Panc1 (cell line): ENCODE measurements around the gene MEGF6. TPM values are rescaled to one million over a fixed set of nuclear protein-coding genes. Genes with fewer than 3 reads are reported as not detected.

Source experiments
- ATAC-seq: fragments of 200-7000 bp; cut with Tn5 transposase; 2 replicates; pipeline ENCODE4 v1.9.1; 2020; ENCODE audit warnings: mild to moderate bottlenecking, moderate library complexity
- BruUV-seq: library from RNA; stranded (reverse); fragments of 400-500 nt; replicated peaks from 2 replicates; lab custom pipeline; 2021; lab: Mats Ljungman, UMichigan
- CTCF ChIA-PET: fragments of 300-600 bp; sonication (Branson Sonifier 250); formaldehyde crosslinking; loops from one replicate; lab custom pipeline; 2022; ENCODE audit warnings: antibody characterized with exemption; lab: Charles Lee
- POLR2A ChIA-PET: fragments of 300-600 bp; sonication (Branson Sonifier 250); formaldehyde crosslinking; loops from one replicate; lab custom pipeline; 2022; ENCODE audit warnings: antibody characterized with exemption; lab: Charles Lee
- DNase-seq: peaks from one replicate; pipeline ENCODE4 v3.0.0-alpha.2; 2010; ENCODE audit warnings: low read depth, low spot score
- H3K27ac ChIP-seq: 2 replicates; pipeline ENCODE4 v1.5.1; 2011; ENCODE audit warnings: mild to moderate bottlenecking, low read length, inconsistent platforms
- H3K27me3 ChIP-seq: fragments of 200-500 bp; sonication (Bioruptor generic); 2 replicates; pipeline ENCODE4 v1.6.0; 2014; ENCODE audit warnings: low read length, inconsistent platforms; ENCODE audit not compliant: control insufficient read depth, insufficient read depth
- H3K36me3 ChIP-seq: fragments of 200-500 bp; sonication (Bioruptor generic); 2 replicates; pipeline ENCODE4 v1.5.1; 2014; ENCODE audit warnings: inconsistent platforms, mild to moderate bottlenecking, low read length, moderate library complexity; ENCODE audit not compliant: control insufficient read depth, insufficient read depth
- H3K4me1 ChIP-seq: 2 replicates; pipeline ENCODE4 v1.5.1; 2011; ENCODE audit warnings: inconsistent platforms, mild to moderate bottlenecking, low read length, moderate library complexity; ENCODE audit not compliant: control insufficient read depth, insufficient read depth
- H3K4me3 ChIP-seq, 2 experiments: 2 replicates each; pipeline ENCODE4 v1.5.1; 2011 to 2012; ENCODE audit warnings: low read depth in 2 of 2, low read length in 2 of 2, mild to moderate bottlenecking in 2 of 2, inconsistent platforms in 1 of 2, moderate library complexity in 1 of 2
- H3K9me3 ChIP-seq: fragments of 200-500 bp; sonication (Bioruptor generic); 2 replicates; pipeline ENCODE4 v1.5.1; 2014; ENCODE audit warnings: low read depth, mild to moderate bottlenecking, inconsistent platforms, low read length, moderate library complexity; ENCODE audit not compliant: control insufficient read depth, insufficient read depth
- CTCF ChIP-seq: fragments of 450-650 bp; IDR thresholded peaks from 2 replicates; pipeline ENCODE4 v1.5.1; 2017; ENCODE audit warnings: mild to moderate bottlenecking
- POLR2AphosphoS5 ChIP-seq: IDR thresholded peaks from 2 replicates; pipeline ENCODE4 v1.6.1; 2012; ENCODE audit warnings: mild to moderate bottlenecking, low read depth, low read length, moderate library complexity
- SIN3A ChIP-seq: IDR thresholded peaks from 2 replicates; pipeline ENCODE4 v1.6.1; 2012; ENCODE audit warnings: low read depth, mild to moderate bottlenecking, low read length, moderate library complexity, borderline replicate concordance; ENCODE audit not compliant: insufficient read depth
- TCF7L2 ChIP-seq: IDR thresholded peaks from 2 replicates; pipeline ENCODE4 v1.6.1; 2011; ENCODE audit warnings: mild to moderate bottlenecking, low read depth, low read length, inconsistent platforms
- in situ Hi-C: cut with HindIII; loops from 2 replicates; pipeline ENCODE4 v1.10.0; 2016; ENCODE audit warnings: low sequenced_read_pairs, low pct_unique_long_range_greater_than_20kb
- intact Hi-C: fragments of 100-400 bp; cut with micrococcal nuclease; formaldehyde crosslinking; loops from one replicate; pipeline ENCODE4 v1.10.0; 2022; ENCODE audit not compliant: unreplicated experiment
- total RNA-seq: library from RNA; stranded (reverse); gene quantifications from one replicate; pipeline ENCODE4 v1.2.1, GENCODE V29; 2021; ENCODE audit not compliant: unreplicated experiment
- TF ChIP-seq, protein P1 (sequence below), 2 experiments: IDR thresholded peaks; 2 replicates each; pipeline ENCODE4 v1.6.1; 2011 to 2012; ENCODE audit warnings: low read depth in 2 of 2, control low read depth in 1 of 2, low read length in 1 of 2, mild to moderate bottlenecking in 1 of 2, moderate library complexity in 1 of 2; ENCODE audit not compliant: insufficient read depth in 1 of 2

The MEGF6 gene
- total RNA-seq, 1 experiment from 2014 or later: 32.6 TPM

DNA sequence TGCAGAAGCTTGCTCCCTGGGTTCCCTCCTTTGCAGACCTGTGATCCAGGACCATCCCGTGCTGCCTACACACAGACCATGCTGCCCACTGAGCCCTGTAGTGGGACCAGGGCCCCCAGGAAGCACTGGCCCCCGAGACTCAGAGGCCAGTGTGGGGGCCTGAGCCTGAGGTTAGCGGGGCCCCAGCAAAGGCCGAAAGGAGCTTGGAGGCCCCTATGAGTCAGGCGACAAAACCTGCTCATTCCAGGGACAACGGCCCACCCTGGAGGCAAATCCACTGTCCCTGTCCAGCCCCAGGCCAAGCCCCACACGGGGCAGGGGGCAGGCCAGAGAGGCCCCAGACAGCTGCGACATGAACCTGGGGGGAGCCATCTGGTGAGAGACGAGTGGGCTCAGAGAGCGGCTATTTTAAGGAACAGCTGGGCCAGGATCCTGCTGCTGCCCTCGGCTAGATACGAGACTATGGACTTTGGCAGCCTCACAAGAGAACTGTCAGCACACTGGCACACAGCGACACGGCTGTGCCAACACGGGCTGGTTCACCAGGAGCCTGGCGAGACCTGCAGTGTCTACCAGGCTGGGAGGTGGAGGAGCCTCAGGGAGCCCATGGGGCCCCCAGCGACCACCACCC lies 82.1 kb downstream of the MEGF6 start:
- in situ Hi-C loops: no loop called here

GRCh38 chr1:3527774-3528173 lies 83.5 kb downstream of the MEGF6 start:
- in situ Hi-C loops (no loop called here), intact Hi-C loops (no loop called here)
- DNase-seq: no peak
- Histone ChIP-seq H3K4me3 (no peak overlapping the region), H3K36me3 (no peaks in the 10 kb centered on the region), H3K27me3 (no peaks in the 10 kb centered on the region), H3K4me1 (peaks cover 19% of the 10 kb centered on the region), H3K27ac (no peak overlapping the region), H3K9me3 (no peaks in the 10 kb centered on the region)
- CTCF ChIA-PET: interaction anchor here (0.5 kb wide), 1 partner anchor 103 kb away, joined by 3 read pairs; no protein-coding TSS in a partner anchor
- ATAC-seq: no peak
- TF ChIP-seq, protein P1, sequence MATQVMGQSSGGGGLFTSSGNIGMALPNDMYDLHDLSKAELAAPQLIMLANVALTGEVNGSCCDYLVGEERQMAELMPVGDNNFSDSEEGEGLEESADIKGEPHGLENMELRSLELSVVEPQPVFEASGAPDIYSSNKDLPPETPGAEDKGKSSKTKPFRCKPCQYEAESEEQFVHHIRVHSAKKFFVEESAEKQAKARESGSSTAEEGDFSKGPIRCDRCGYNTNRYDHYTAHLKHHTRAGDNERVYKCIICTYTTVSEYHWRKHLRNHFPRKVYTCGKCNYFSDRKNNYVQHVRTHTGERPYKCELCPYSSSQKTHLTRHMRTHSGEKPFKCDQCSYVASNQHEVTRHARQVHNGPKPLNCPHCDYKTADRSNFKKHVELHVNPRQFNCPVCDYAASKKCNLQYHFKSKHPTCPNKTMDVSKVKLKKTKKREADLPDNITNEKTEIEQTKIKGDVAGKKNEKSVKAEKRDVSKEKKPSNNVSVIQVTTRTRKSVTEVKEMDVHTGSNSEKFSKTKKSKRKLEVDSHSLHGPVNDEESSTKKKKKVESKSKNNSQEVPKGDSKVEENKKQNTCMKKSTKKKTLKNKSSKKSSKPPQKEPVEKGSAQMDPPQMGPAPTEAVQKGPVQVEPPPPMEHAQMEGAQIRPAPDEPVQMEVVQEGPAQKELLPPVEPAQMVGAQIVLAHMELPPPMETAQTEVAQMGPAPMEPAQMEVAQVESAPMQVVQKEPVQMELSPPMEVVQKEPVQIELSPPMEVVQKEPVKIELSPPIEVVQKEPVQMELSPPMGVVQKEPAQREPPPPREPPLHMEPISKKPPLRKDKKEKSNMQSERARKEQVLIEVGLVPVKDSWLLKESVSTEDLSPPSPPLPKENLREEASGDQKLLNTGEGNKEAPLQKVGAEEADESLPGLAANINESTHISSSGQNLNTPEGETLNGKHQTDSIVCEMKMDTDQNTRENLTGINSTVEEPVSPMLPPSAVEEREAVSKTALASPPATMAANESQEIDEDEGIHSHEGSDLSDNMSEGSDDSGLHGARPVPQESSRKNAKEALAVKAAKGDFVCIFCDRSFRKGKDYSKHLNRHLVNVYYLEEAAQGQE (IDR thresholded peaks at IDR 0.05; ENCODE audit: insufficient read depth in 1 of 2, low read depth in 2 of 2, low read length in 1 of 2): no peak
- TF ChIP-seq CTCF (no peak), TCF7L2 (no peak), POLR2AphosphoS5 (no peak), SIN3A (no peak)
- POLR2A ChIA-PET: no interaction called here
- BruUV-seq: no TSS peak

More for the DNA sequence above, 82.1 kb downstream of the MEGF6 start:
- Histone ChIP-seq H3K36me3 (no peaks in the 10 kb centered on the region), H3K4me3 (peak overlapping the region in 1 of 2 experiments; percentile 55; a peak in 3 of 4 replicates), H3K4me1 (peaks cover 19% of the 10 kb centered on the region), H3K27me3 (no peaks in the 10 kb centered on the region), H3K27ac (no peak overlapping the region), H3K9me3 (no peaks in the 10 kb centered on the region)
- CTCF ChIA-PET: interaction anchor here (0.9 kb wide), 1 partner anchor 11 kb away, joined by 4 read pairs; no protein-coding TSS in a partner anchor
- TF ChIP-seq, protein P1 (IDR thresholded peaks at IDR 0.05; ENCODE audit: insufficient read depth in 1 of 2, low read depth in 2 of 2, low read length in 1 of 2): no peak
- TF ChIP-seq TCF7L2: no peak
- TF ChIP-seq POLR2AphosphoS5: no peak
- no peak for TF ChIP-seq CTCF
- TF ChIP-seq SIN3A: no peak
- DNase-seq: no peak
- ATAC-seq: no peak
- intact Hi-C loops: no loop called here
- POLR2A ChIA-PET: no interaction called here
- BruUV-seq: no TSS peak
